Kidney glomerular epithelial cell (primary cell): ENCODE measurements around the gene KRT40.

Experiments
- DNase-seq: peaks from one replicate; lab custom pipeline; 2025; lab: John Stamatoyannopoulos, UW

Gene KRT40

GRCh38 chr17:40996829-40997228, 12.7 kb upstream of the KRT40 start:
- DNase-seq, result no peak

GRCh38 chr17:40995116-40995515, 11.0 kb upstream of the KRT40 start:
- no peak for DNase-seq

DNA sequence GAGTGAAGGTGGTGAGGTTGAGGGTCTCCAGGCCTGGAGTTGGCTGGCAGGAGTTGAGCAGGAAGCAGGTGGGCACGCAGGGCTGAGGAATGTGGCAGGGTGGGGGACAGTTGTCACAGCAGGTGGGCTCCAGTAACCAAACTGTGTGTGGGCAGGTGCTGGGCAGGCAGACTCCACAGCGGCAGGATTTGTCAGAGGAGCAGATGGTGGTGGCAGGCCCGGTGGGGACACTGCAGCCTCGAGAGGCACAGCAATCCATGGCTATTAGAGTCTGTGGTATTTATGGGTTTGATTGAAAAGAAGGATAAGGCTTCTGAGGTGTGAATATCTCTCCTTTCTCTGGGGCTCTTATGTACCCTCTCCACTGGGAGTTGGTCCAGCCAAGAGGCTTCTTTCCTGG, 9.7 kb upstream of the KRT40 start, which contains the start of gene KRTAP3-3:
KRTAP3-3 (minus strand) TSS at position 326 of the 400 bp plus-strand sequence; CDS start at position 259, 67 bp downstream.
- no peak for DNase-seq

GRCh38 chr17:40993084-40993483, 9.0 kb upstream of the KRT40 start:
- no peak for DNase-seq

- no peak for DNase-seq
Measured at GRCh38 chr17:40992666-40993065, 8.5 kb upstream of the KRT40 start.

- no peak for DNase-seq
Measured at GRCh38 chr17:40986920-40987319, 2.8 kb upstream of the KRT40 start.

DNA sequence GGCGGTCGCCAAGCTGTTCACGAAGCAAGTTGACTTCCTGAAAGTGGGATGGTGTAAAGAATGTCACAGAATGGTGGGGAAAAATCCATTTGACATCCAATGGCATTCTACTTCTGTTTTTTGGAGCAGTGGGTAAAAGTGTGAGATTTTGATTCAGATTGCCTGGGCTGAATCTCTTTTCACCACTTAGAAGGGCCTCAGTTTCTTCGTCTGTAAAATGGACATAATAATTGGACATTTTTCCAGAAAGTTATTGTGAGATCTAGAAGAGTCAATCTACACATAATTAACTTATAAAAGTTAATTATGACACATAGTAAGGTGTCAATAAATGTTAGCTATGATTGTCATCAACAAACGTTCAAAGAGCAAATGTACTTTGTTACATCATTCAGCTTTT, 3.0 kb downstream of the KRT40 start:
- DNase-seq, result no peak

DNA sequence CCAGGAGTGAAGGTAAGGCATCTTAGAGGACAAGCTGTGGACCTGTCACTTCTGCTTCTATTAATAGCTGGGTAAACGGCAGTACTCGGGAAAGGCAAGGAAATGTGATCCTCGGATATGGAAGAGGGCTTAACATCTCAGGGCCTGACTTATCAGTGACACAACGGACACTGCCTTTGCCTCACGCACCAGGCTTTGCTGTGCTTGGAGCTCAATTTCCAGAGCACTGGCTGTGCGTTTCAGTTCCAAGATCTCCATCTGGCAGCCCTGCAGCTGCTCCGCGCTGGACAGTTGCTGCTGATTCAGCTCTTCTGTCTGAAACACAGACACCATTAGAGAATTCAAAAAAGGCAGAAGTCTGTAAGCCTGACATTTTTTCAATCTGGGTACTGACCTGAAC, 3.5 kb downstream of the KRT40 start:
- no peak for DNase-seq

DNA sequence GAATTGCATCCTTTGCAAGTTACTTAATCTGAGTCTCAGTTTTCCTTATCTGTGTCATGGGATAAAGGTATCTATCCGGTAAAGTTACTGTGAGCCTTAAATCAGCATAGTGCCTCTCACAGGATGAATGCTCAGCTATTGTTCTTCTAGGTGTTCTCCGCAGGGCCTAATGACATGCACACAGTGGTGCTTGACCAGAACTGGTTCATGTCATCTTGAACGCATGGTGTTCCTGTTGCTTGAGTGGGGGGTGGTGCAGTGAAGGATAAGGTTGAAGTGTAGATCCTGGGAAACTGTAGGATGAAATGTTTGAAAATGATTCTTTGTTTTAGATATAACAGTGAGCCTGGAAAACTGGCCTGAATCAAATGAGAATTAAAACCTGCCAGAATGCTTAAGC, 4.0 kb downstream of the KRT40 start:
- DNase-seq, result no peak

- no peak for DNase-seq
Measured at GRCh38 chr17:40978575-40979151, 5.5 kb downstream of the KRT40 start.

GRCh38 chr17:40975516-40975915, 8.6 kb downstream of the KRT40 start:
- no peak for DNase-seq

- DNase-seq, result no peak
Measured at GRCh38 chr17:40974366-40974765, 9.8 kb downstream of the KRT40 start.

DNA sequence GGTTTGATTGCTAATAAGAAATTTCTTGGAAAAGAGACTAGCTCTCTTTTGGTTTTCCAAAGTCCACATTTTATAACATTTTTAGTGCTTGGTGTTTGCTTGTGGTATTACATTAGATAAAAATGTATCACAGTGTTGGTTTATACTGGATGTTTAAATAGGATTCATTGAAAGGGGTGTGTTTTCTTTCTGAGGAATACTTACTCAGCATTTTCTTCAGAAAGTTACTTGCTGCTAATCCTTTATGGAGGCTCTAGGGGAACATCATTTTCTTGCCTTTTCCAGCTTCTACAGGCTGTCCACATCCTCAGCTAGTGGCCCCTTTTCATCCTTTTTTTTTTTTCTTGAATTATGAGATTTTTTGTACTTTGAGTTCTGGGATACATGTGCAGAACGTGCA, 16.5 kb downstream of the KRT40 start:
- no peak for DNase-seq

DNA sequence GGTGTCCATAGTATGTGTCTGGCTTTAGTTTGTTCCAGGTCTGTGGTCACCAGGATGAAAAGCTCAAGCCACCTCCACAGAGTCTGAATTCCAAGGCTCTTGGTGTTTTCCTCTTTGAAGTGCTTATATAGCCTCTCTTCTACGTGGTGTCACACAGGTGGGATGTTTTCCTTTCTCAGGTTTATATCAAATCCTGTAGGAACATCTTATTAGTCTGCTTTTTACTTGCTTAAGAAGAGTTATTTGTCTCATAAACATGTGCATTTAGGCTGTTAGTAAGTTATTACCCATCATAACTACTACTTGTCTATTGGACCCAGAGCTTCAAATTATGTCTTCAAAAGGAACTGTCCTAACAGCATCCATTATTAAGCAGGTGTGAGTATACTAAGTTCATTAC, 17.3 kb downstream of the KRT40 start, which contains the start of gene KRT39:
KRT39 (minus strand) TSS at position 101 of the 400 bp plus-strand sequence; CDS start at position 9, 92 bp downstream.
- DNase-seq, result no peak

- peak; percentile 11 for DNase-seq
Measured at GRCh38 chr17:40963838-40964237, 20.3 kb downstream of the KRT40 start.

- no peak for DNase-seq
Measured at GRCh38 chr17:40962059-40962561, 22.0 kb downstream of the KRT40 start.

- peak; percentile 43 for DNase-seq
Measured at GRCh38 chr17:40961591-40961990, 22.5 kb downstream of the KRT40 start.

DNA sequence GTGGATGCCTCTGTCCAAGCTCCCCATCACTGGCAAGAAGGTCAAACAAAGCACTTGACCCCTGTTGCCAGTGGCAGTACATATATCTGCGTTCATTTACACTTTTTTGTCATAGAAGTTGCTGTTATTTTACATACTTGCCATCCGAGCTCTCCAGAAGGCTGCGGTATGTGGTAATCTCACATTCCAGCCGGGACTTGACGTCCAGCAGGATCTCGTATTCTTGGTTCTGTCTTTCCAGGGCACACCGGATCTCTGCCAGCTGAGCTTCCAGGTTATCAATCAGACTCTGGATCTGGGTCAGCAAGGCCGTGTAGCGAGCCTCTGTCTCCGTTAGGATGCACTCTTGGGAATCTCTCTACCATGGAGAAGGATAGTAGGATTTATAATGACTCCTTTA, 24.0 kb downstream of the KRT40 start:
- no peak for DNase-seq

- peak; percentile 49 for DNase-seq
Measured at GRCh38 chr17:40958086-40958953, 25.8 kb downstream of the KRT40 start.

DNA sequence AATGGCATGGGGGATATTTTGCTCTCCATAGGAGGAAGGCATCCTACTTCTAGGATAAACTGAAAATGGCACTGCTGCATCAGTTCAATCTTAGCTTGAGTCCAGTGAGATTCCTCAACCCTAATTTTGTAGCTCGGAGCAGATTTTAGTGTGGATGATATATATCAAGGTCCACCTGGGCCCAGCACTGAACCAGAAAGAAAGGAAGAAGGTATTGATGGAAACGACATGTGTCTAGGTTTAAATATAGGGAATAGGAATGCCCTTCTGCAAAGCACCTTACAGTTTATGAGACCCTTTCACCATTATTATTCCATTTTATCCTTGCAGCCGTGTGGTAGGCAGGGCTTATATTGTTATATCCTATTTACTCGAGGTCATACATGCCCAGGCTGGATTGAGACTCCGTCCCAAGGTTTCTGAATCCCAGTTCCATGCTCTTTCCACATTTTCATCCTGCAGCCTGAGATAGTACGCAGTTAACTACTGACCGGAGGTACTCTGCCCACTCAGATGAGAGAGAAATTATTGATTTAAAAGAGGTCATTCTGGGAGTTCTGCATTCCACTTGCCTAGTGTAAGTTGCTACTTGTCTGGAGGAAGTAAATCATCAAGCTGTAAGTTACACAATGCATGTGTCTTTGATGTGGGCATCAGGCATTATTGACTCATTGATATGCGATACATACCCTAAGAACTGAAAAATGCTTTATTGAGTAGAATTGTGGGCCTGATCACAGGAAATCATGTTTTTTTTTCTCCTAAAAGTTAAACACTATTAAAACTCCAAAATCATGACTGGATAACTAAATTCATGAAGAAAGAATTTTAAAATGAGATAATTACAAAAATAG, 27.5 kb downstream of the KRT40 start:
- peak; percentile 96 for DNase-seq

GRCh38 chr17:40953881-40954280, 30.2 kb downstream of the KRT40 start:
- peak; percentile 87 for DNase-seq

DNA sequence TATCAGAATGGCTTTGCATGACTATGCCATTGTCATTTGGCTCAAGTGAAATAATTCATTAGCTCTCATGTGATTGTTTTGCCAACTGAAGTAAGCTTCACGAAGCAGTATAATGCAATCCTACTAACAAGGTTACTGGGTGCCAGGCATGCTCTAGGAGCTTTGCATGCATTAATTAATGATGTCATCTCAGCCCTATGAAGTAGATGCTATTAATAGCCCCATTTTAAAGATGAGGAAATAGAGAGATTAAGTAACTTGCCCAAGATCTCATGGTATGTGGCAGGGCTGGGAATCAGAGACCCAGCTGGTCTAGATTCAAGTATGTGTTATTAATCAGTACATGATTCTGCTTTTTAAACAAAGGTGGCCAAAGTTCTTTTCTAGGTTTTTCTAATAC, 31.5 kb downstream of the KRT40 start:
- peak; percentile 77 for DNase-seq
